HG03060 (cell line): ENCODE data around the gene CHST2.

Source experiments
- ATAC-seq: cut with Tn5 transposase; IDR thresholded peaks from one replicate; pipeline ENCODE4 v1.9.1; 2021; ENCODE audit warnings: low read depth, moderate number of reproducible peaks; ENCODE audit not compliant: unreplicated experiment

The CHST2 gene

DNA sequence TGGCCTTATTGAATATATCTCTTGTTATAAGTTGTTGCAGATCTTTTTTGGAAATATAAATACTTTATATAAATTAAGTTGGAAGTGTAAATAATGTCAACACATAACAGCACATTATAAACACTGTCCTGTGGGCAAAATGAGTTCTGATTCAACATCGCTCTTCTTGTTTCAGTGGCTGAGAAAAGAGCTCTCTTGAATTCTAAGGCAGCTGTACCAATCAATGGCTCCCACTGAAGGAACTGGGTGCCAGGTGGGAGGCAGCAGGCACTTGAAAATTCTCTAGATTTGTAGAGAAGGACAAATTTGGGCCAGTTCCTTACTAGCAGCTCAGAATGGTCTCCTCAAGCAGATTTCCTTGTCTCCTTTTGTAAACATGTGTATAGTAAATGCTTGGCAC, 45.6 kb downstream of the CHST2 start:
- ATAC-seq = peak; percentile 18

DNA sequence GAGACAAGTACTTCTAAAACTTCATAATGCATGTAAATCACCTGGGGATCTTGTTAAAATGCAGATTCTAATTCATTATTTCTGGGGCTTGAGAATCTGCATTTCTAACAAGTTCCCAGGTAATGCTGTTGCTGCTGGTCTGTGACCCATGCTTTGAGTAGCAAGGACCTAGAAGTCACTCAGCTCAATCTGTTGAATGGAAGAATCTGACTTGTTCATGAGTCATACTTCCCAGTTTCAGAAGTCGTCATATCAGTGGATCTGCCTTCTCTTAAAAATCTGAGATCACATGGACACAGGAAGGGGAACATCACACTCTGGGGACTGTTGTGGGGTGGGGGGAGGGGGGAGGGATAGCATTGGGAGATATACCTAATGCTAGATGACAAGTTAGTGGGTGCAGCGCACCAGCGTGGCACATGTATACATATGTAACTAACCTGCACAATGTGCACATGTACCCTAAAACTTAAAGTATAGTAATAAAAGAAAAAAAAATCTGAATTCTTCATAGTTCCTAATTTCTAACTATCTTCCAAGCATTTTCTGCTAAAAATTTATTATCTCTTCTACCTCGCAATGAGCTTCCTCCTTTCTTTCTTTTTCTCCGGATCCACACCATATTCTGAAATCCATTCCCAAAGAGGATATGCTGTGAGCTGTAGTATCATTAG, 46.2 kb downstream of the CHST2 start:
- peak; percentile 67 for ATAC-seq

DNA sequence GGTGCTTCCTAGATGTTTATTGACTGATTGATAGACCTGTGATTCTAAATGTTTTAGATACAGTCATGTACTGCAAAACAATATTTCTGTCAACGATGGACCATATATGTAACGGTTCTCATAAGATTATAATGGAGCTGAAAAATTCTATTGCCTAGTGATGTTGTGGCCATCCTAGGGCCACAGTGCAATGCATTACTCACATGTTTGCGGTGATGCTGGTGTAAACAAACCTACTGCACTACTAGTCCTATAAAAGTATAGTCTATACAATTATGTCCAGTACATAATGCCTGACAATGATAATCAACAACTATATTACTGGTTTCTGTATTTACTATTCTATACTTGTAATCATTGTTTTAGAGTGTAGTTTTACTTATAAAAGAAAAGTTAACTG, 46.8 kb downstream of the CHST2 start:
- no peak for ATAC-seq

DNA sequence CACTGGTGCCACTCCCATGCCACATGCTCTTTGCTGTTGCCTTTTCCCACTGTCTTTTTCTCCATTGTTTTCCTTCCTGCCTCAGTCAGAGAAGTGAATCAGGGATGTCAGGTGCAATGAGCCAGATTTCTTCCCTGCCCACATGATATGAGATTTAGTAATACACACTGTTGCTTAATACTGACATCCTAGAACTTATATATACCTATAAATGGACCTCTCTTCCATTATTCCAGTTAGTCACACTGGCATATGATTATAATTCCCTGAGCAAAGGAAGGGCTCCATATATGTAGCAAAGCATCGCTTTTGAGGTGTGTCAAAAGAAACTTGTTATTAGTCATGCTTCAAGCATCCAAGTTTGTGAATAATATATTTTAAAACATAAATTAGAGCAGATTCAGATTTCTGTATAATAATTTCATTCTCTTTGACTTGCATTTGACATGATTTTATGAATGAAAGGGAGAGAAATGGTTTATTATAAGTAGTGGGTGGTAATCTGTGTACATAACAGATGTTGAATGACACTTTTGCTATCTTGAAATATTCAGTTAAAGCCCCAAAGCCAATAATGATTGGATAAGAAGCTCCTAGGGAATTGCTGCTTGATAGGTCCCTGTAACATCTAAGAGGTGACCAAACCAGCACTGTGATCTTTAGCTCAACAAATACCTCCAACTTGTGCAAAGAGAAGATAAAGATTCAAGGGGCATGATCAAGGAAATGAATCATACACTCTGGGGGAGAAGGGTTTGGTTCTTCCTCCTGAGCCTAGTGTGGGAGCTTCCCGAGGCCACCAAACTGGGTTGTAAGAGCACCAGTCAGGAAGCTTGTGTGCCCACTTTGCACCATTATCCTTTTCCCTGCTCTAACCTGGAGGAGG, 48.6 kb downstream of the CHST2 start:
- no peak for ATAC-seq

DNA sequence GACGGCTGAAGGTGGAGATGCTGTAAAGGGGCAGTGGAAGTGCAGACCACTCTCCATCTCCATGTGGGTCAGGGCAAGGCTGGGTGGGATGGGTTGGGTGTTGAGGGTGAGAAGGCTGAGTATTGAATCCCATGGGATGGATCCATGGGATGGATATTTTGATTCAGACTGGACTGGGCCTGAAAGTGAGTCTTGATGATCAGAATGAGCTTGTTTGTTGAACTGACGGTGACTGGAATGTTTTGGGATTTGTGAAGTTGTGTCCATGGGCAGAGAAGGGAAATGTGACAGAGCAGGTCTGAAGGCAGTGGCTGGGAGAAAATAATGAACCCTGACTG, 49.3 kb downstream of the CHST2 start:
- no peak for ATAC-seq

DNA sequence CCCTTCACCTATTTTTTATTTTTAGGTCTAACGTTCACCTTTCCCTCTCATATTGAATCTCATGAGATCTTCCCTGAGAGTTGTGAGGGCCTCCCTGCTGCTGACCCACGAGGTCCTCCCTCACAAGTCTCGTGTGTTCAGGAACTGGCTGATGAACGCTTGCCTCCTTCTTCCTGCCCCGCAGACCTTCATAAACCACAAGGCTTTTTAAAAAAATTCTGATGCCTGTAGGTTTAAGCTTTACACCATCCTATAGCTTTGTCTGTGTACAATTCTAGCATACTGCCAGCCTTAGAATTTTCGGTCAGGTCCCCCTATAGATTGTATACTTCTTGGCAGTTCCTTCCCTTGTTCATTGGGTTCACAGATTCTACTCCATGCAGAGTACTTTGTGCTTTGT, 50.5 kb downstream of the CHST2 start:
- no peak for ATAC-seq

DNA sequence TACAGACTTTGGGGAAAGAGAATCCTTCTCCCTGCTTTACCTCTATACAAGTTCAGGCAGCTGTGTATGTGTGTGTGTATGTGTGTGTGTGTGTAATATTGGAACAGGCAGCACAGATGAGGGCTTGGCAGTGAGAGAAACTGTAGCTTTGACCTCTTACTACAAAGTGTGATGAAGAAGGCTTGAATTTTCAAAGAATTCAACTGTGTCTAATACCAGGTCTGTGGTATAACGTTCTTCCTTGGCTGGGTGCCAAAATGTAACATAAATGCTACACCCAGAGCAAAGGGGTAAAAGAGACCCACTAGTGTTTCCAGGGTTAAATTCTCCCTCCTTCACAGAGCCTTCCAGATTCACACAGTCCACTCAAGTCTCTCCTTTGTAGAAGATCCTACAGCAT, 51.1 kb downstream of the CHST2 start:
- no peak for ATAC-seq

DNA sequence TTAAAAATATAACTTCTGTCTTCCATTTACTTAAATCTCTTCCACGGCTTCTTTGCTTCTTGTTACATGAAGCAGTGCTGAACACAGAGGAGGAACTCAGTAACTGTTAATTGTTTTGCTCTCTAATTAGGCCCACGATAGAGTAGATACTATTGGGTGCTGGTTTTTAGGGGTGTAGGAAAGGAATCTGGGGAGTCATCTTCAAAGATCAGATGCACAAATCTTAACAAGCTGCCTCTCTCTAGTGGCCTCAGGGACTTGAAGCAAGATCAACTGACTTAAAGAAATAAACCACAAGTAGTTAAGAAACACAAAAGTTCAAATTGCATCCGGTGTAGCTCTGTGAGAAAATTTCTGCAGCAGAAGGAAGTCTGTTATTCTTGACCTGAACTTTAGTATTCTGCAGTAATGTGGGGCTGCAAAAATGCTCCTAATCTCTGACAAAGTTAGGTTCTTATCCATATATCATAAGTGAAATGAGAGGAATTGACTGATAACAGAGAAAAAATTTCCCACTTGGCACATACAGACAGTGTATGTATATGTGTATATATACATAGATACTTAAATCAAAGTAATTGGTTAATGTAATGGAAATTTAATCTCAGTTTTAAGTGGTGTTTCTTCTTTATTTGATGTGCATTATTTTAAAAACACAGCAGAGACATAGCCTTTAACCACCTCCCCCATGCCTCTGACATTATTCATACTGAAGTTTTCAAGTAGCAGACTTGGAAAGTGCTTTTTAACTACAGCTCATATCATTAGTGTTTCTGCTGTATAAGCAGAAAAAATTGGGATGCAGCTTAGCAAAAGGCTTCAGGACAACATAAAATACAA, 51.8 kb downstream of the CHST2 start:
- ATAC-seq = peak; percentile 72

DNA sequence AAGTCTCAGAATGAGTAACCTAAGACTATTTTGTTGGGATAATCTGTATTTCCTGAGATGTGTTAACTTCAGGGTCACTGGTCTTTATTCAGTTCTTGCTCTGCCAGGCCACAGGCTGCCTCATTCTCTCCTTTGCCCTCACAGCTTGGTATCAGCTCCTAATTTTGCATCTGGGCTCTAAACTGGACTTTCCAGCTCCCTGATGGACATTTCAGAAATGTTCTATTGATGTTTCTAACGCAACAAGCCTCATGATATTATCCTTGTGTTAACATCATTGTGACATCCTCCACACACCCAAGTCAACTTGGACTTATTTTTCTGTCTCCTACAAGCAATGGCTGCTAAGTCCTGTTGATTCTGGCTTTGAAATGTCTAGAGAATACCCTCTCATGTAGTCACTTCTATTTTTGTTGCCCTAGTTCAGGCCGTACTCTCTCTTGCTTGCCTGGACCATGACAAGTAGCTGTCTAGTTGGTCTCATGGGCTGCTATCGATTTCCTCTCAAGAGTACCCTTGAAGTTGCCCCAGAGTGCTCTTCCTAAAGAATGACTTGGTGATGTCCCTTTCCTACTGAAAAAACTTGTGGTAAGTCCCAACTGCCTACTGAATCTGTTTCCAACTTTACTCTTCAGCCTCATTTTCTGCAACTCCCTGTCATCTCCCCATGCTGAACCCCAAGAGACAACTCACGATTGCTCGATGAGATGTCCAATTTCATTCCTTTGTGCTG, 52.7 kb downstream of the CHST2 start:
- ATAC-seq = no peak

DNA sequence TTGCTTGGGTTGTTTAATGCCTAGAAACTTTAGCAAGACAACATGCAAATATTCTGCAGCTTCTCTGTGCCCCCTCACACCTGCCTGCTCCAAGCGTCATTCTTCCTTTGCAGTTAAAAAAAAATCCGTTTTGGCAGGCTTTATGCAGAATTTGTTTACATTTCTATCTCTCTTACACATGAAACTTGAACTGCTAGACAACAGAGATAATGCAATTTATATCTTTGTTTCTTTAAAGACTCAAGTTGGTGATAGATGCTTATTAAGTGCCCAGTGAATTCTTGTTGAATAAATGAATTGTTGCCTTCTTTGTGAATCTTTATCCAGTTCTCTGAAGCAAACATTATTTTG, 53.2 kb downstream of the CHST2 start:
- ATAC-seq = no peak

DNA sequence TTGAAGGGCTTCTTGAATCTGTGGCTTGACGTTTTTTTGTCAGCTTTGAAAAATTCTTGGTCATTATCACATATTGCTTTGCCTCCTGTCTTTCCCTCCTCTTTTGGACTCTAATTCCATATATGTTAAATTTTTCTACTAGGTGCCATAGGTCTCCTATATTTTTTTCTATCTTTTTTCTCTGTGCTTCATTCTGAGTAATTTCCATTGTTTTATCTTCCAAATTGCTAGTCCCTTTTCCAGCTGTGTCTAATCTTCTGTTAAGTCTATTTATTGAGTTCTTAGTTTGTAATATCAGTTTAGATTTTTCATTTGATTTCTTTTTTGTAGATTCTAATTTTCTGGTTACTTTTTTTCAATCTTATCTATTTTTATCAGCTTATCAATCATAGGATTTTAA, 53.7 kb downstream of the CHST2 start:
- no peak for ATAC-seq
